IMR-90 (cell line): ENCODE data around the gene CDC6. TPM values are rescaled to one million over a fixed set of nuclear protein-coding genes. Genes with fewer than 3 reads are reported as not detected.

Source experiments
- ATAC-seq: fragments of 200-7000 bp; cut with Tn5 transposase; 2 replicates; pipeline ENCODE4 v1.9.1; 2020; ENCODE audit warnings: low read depth, mild to moderate bottlenecking, moderate library complexity
- BruUV-seq: library from RNA; stranded (reverse); fragments of 400-500 nt; replicated peaks from 2 replicates; lab custom pipeline; 2021; lab: Mats Ljungman, UMichigan
- CTCF ChIA-PET: fragments of 300-600 bp; formaldehyde crosslinking; extraction: SDS; loops from one replicate; lab custom pipeline; 2021; ENCODE audit warnings: antibody characterized with exemption; lab: Yijun Ruan, JAX
- POLR2A ChIA-PET: fragments of 300-600 bp; sonication (Branson Sonifier 250); formaldehyde crosslinking; loops from one replicate; lab custom pipeline; 2022; ENCODE audit warnings: antibody characterized with exemption; ENCODE audit not compliant: unreplicated experiment; lab: Charles Lee
- DNase-seq: peaks from one replicate; pipeline ENCODE4 v3.0.0; 2013
- H2AFZ ChIP-seq: replicated peaks from 2 replicates; pipeline ENCODE3; 2013; ENCODE audit warnings: low read length, mild to moderate bottlenecking; ENCODE audit not compliant: poor library complexity
- H2AK5ac ChIP-seq: 2 replicates; pipeline ENCODE4 v1.6.1; 2013; ENCODE audit warnings: low read depth, low read length, inconsistent platforms
- H2AK9ac ChIP-seq: replicated peaks from 2 replicates; pipeline ENCODE3; 2013; ENCODE audit warnings: mild to moderate bottlenecking, low read depth, low read length, moderate library complexity; ENCODE audit not compliant: poor library complexity
- H2BK120ac ChIP-seq: 2 replicates; pipeline ENCODE4 v1.6.1; 2013; ENCODE audit warnings: low read depth, low read length, inconsistent platforms
- H2BK15ac ChIP-seq: 3 replicates; pipeline ENCODE4 v1.6.1; 2013; ENCODE audit warnings: low read depth, low read length, inconsistent platforms
- H2BK20ac ChIP-seq: 2 replicates; pipeline ENCODE4 v1.6.1; 2013; ENCODE audit warnings: low read depth, mild to moderate bottlenecking, inconsistent platforms, low read length, moderate library complexity
- H2BK5ac ChIP-seq: 2 replicates; pipeline ENCODE4 v1.6.1; 2013; ENCODE audit warnings: mild to moderate bottlenecking, low read depth, low read length, inconsistent platforms; ENCODE audit not compliant: poor library complexity, severe bottlenecking
- H3K14ac ChIP-seq: replicated peaks from 2 replicates; pipeline ENCODE4 v1.6.1; 2013; ENCODE audit warnings: low read depth, low read length, inconsistent platforms
- H3K18ac ChIP-seq: 2 replicates; pipeline ENCODE4 v1.6.1; 2013; ENCODE audit warnings: low read depth, low read length, control low read depth
- H3K23ac ChIP-seq: 2 replicates; pipeline ENCODE4 v1.6.1; 2013; ENCODE audit warnings: low read depth, low read length, inconsistent platforms
- H3K27ac ChIP-seq: 2 replicates; pipeline ENCODE4 v1.5.1; 2013; ENCODE audit warnings: mild to moderate bottlenecking, control low read depth, low read length; ENCODE audit not compliant: insufficient read depth
- H3K27me3 ChIP-seq: 2 replicates; pipeline ENCODE4 v1.6.1; 2013; ENCODE audit warnings: low read length; ENCODE audit not compliant: control insufficient read depth, insufficient read depth
- H3K36me3 ChIP-seq: 2 replicates; pipeline ENCODE4 v1.6.1; 2013; ENCODE audit warnings: low read length, mixed read lengths; ENCODE audit not compliant: control insufficient read depth, insufficient read depth
- H3K4ac ChIP-seq: 2 replicates; pipeline ENCODE4 v1.6.1; 2013; ENCODE audit warnings: low read depth, low read length, inconsistent platforms
- H3K4me1 ChIP-seq: 2 replicates; pipeline ENCODE4 v1.6.1; 2013; ENCODE audit warnings: low read length, mixed read lengths; ENCODE audit not compliant: control insufficient read depth, insufficient read depth
- H3K4me2 ChIP-seq: 2 replicates; pipeline ENCODE4 v1.6.1; 2013; ENCODE audit warnings: low read depth, mild to moderate bottlenecking, control low read depth, low read length, moderate library complexity
- H3K4me3 ChIP-seq: 2 replicates; pipeline ENCODE4 v1.5.1; 2013; ENCODE audit warnings: low read depth, mild to moderate bottlenecking, control low read depth, low read length, moderate library complexity; ENCODE audit not compliant: insufficient read depth
- H3K56ac ChIP-seq: 2 replicates; pipeline ENCODE4 v1.6.1; 2013; ENCODE audit warnings: low read length, inconsistent platforms; ENCODE audit not compliant: insufficient read depth; ENCODE audit errors: extremely low read depth
- H3K79me1 ChIP-seq, 2 experiments: 2 replicates each; pipeline ENCODE4 v1.6.1; 2013; ENCODE audit warnings: low read length in 2 of 2, inconsistent platforms in 1 of 2, low read depth in 1 of 2
- H3K9ac ChIP-seq: 2 replicates; pipeline ENCODE4 v1.6.1; 2013; ENCODE audit warnings: low read depth, low read length, control low read depth
- H3K9me1 ChIP-seq: 2 replicates; pipeline ENCODE4 v1.6.1; 2013; ENCODE audit warnings: low read length, inconsistent platforms; ENCODE audit not compliant: insufficient read depth
- H3K9me3 ChIP-seq: 2 replicates; pipeline ENCODE4 v1.6.1; 2013; ENCODE audit warnings: low read length; ENCODE audit not compliant: control insufficient read depth, insufficient read depth
- H4K20me1 ChIP-seq: 2 replicates; pipeline ENCODE4 v1.6.1; 2013; ENCODE audit warnings: low read length, inconsistent platforms; ENCODE audit not compliant: insufficient read depth
- H4K5ac ChIP-seq: 2 replicates; pipeline ENCODE4 v1.6.1; 2013; ENCODE audit warnings: mild to moderate bottlenecking, low read depth, low read length, control low read depth
- H4K8ac ChIP-seq, 2 experiments: 2 replicates each; pipeline ENCODE4 v1.6.1; 2013; ENCODE audit warnings: low read depth in 2 of 2, low read length in 2 of 2, control low read depth in 1 of 2, inconsistent platforms in 1 of 2
- H4K91ac ChIP-seq: 2 replicates; pipeline ENCODE4 v1.6.1; 2013; ENCODE audit warnings: low read depth, low read length, inconsistent platforms; ENCODE audit not compliant: insufficient read depth
- BHLHE40 ChIP-seq: fragments of 150-350 bp; IDR thresholded peaks from 2 replicates; pipeline ENCODE4 v1.6.1; 2016; ENCODE audit warnings: mild to moderate bottlenecking, low read depth, low read length
- CHD1 ChIP-seq: IDR thresholded peaks from 2 replicates; pipeline ENCODE4 v1.6.1; 2012; ENCODE audit warnings: low read depth, low read length, improper control_type of control experiment
- MAFK ChIP-seq: IDR thresholded peaks from 2 replicates; pipeline ENCODE4 v1.6.1; 2012; ENCODE audit warnings: low read depth, low read length, improper control_type of control experiment
- MXI1 ChIP-seq: IDR thresholded peaks from 2 replicates; pipeline ENCODE4 v1.6.1; 2012; ENCODE audit warnings: low read depth, mild to moderate bottlenecking, low read length, moderate library complexity, borderline replicate concordance
- NFE2L2 ChIP-seq: fragments of 150-350 bp; IDR thresholded peaks from 2 replicates; pipeline ENCODE4 v1.6.1; 2016; ENCODE audit warnings: low read depth, mild to moderate bottlenecking, low read length
- RAD21 ChIP-seq: IDR thresholded peaks from 2 replicates; pipeline ENCODE4 v1.6.1; 2012; ENCODE audit warnings: low read length, improper control_type of control experiment
- RFX5 ChIP-seq: IDR thresholded peaks from 2 replicates; pipeline ENCODE4 v1.8.0; 2012; ENCODE audit warnings: low read depth, mild to moderate bottlenecking, low read length, moderate library complexity
- SMC3 ChIP-seq: fragments of 150-350 bp; IDR thresholded peaks from 2 replicates; pipeline ENCODE4 v1.6.1; 2016; ENCODE audit warnings: low read depth, mild to moderate bottlenecking, antibody characterized with exemption, low read length, moderate library complexity
- WGBS, 2 experiments: methylation state at CpG; one replicate each; pipeline versions ENCODE4 v1.1.5 to v1.1.7; 2013; ENCODE audit warnings: missing lambda C conversion rate in 2 of 2; ENCODE audit not compliant: insufficient read length in 1 of 2; ENCODE audit errors: extremely low coverage in 2 of 2; 5-methylcytosine and 5-hydroxymethylcytosine counted together
- dilution Hi-C: fragments of 300-500 bp; cut with HindIII; formaldehyde crosslinking; loops from one replicate; pipeline ENCODE4 v1.14.3; 2018; ENCODE audit warnings: low sequenced_read_pairs; ENCODE audit not compliant: unreplicated experiment
- in situ Hi-C: fragments of 300-500 bp; cut with MboI; formaldehyde crosslinking; loops from 3 replicates; pipeline ENCODE4 v1.14.3; 2019; ENCODE audit warnings: low sequenced_read_pairs, inconsistent platforms, mixed read lengths
- intact Hi-C: fragments of 100-400 bp; cut with micrococcal nuclease; formaldehyde crosslinking; loops from 2 replicates; pipeline ENCODE4 v1.10.0; 2022
- polyA plus RNA-seq, 3 experiments: library from polyadenylated mRNA; depleted of rRNA; stranded (reverse); fragments of >200 nt; gene quantifications; 2 replicates each; pipeline ENCODE4 v1.2.3, GENCODE V29; 2012; ENCODE audit warnings: low replicate concordance in 1 of 3
- total RNA-seq: library from RNA; depleted of rRNA; stranded (reverse); fragments of >200 nt; gene quantifications from 2 replicates; pipeline ENCODE4 v1.2.3, GENCODE V29; 2012
- TF ChIP-seq, protein P1 (sequence below): fragments of 150-350 bp; IDR thresholded peaks from 2 replicates; pipeline ENCODE4 v1.6.1; 2017; ENCODE audit warnings: mild to moderate bottlenecking, antibody characterized with exemption, low read length, low read depth
- TF ChIP-seq, protein P2 (sequence below): fragments of 150-350 bp; IDR thresholded peaks from 2 replicates; pipeline ENCODE4 v1.6.1; 2016; ENCODE audit warnings: low read depth, mild to moderate bottlenecking, low read length, moderate library complexity, borderline replicate concordance

CDC6 gene
- total and polyA plus RNA-seq, 2 of the 4 experiments (the other 2 are of a cell fraction): 15.3 to 25.6 TPM

DNA sequence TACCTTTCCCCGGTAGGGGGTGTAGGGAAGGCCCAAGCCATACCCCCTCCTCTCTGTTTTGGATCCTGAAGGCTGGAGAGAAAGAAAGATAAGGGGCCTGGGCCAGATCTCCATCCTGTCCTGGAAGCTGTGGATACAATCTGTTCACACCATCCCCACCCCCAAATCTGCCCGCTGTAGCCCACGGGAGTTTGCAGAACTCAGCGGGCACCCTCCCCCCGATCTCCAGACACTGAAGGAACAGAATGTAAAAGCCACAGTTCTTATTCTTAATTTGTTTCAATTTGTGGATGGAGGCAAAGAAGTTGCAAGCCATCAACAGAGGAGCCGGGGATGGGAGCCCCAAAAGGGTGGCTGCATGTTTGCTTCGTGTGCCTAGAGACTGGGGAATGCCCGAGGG lies 49.7 kb downstream of the CDC6 start:
- peaks cover 1% of the 10 kb centered on the region; the same call in 1 of the 2 replicates for H3K36me3 ChIP-seq
- POLR2A ChIA-PET: no interaction called here
- DNase-seq: no peak

More for the DNA sequence above, 49.7 kb downstream of the CDC6 start:
- no peak overlapping the region for H2BK120ac ChIP-seq
- H4K91ac ChIP-seq: no peak overlapping the region
- H2BK5ac ChIP-seq: no peak overlapping the region
- H3K4me2 ChIP-seq: no peak overlapping the region
- no peak overlapping the region for H2AK5ac ChIP-seq
- no peak overlapping the region for H3K56ac ChIP-seq
- ATAC-seq: no peak
- intact Hi-C loops: no loop called here
- no peak overlapping the region for H3K4ac ChIP-seq
- H3K9me3 ChIP-seq: no peaks in the 10 kb centered on the region
- TF ChIP-seq SMC3 (no peak), MXI1 (no peak), RFX5 (no peak), BHLHE40 (no peak), MAFK (no peak), RAD21 (no peak), NFE2L2 (no peak), CHD1 (no peak)
- TF ChIP-seq, protein P1, sequence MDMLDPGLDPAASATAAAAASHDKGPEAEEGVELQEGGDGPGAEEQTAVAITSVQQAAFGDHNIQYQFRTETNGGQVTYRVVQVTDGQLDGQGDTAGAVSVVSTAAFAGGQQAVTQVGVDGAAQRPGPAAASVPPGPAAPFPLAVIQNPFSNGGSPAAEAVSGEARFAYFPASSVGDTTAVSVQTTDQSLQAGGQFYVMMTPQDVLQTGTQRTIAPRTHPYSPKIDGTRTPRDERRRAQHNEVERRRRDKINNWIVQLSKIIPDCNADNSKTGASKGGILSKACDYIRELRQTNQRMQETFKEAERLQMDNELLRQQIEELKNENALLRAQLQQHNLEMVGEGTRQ: no peak
- TF ChIP-seq, protein P2, sequence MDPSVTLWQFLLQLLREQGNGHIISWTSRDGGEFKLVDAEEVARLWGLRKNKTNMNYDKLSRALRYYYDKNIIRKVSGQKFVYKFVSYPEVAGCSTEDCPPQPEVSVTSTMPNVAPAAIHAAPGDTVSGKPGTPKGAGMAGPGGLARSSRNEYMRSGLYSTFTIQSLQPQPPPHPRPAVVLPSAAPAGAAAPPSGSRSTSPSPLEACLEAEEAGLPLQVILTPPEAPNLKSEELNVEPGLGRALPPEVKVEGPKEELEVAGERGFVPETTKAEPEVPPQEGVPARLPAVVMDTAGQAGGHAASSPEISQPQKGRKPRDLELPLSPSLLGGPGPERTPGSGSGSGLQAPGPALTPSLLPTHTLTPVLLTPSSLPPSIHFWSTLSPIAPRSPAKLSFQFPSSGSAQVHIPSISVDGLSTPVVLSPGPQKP: no peak
- no peak overlapping the region for H2AFZ ChIP-seq
- no peak overlapping the region for H4K5ac ChIP-seq
- 100% methylated on average over 1 of the region's 8 CpGs; no CpG with 5 or more reads in 1 of the 2 experiments for WGBS, 2 experiments
- in situ Hi-C loops: no loop called here
- no peak overlapping the region for H3K23ac ChIP-seq
- H3K27ac ChIP-seq: no peak overlapping the region
- H3K9ac ChIP-seq: no peak overlapping the region
- BruUV-seq: no TSS peak
- H4K8ac ChIP-seq: no peak overlapping the region
- peaks cover 25% of the 10 kb centered on the region for H3K9me1 ChIP-seq
- H3K79me1 ChIP-seq: peaks cover 11 to 85% of the 10 kb centered on the region in 2 experiments
- no peak overlapping the region for H3K14ac ChIP-seq
- no peak overlapping the region for H3K4me3 ChIP-seq
- dilution Hi-C loops: no loop called here
- CTCF ChIA-PET: no interaction called here
- no peak overlapping the region for H3K18ac ChIP-seq
- no peak overlapping the region for H2AK9ac ChIP-seq
- peaks cover 46% of the 10 kb centered on the region for H4K20me1 ChIP-seq
- no peak overlapping the region for H2BK20ac ChIP-seq
- no peak overlapping the region for H2BK15ac ChIP-seq
- no peaks in the 10 kb centered on the region for H3K27me3 ChIP-seq
- peaks cover 19% of the 10 kb centered on the region for H3K4me1 ChIP-seq
